ENCODE data around the gene ABLIM3.

ABLIM3 gene

DNA sequence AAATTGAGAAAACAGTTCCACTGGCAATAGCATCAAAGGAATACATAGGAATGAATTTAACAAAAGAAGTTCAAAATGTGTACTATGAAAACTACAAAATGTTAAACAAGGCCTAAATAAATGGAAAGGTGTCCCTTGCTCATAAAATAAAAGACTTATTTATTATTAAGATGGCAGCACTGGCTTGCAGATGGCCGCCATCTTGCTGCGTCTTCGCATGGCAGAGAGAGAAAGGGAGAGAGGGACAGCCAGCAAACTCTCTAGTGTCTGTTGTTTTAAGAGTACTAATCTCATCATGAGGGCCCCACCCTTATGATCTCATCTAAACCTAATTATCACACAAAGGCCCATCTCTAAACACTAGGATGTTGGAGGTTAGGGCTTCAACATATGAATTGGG is 47.1 kb downstream of the ABLIM3 start:
- no peak for DNase-seq (ENCODE audit: low spot score)

DNA sequence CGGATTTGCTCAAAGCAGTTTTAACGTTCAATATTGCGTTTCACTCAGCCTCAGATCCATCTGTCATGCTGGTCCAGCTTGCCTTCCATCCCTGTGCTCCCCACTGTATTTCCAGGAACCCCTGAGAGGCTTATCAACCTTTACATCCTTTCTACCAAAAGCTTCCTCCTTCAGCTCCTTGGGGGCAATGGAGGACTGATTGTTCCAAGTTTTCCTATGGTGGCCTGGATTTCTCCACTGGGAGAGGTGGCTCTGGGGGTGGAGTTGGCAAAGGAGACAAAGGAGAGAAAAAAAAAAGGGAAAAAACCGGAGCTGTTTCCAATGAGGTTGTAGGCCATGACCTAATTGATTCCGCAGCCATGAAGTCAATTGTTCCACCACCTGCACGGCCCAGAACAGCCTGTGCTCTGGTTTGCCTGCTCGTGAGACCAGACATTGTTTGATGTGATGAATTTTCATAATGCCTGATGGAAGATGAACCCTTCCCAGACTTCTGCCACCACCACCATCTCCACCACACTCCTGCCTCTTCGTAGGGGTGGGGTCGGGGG is 54.1 kb downstream of the ABLIM3 start:
- no peak for DNase-seq (ENCODE audit: low spot score)

DNA sequence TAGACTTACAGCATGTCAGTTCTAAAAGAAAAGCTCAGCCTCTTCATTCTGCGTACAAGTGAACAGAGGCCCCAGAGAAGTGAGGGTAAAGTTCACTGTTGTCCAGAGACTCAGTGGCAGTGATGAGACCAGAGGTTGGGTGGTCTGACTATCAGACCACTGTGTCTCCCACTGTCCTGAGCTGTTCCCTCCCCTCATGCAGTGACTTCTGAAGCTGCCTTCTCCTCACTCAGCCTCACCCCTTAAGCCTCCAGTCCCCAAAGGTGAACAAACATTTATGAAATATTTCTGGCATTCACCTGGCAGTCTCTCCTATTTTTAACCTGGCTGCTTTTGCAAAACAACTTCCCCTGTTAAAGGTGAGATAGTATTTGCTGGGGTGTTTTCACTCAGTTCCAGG is 54.7 kb downstream of the ABLIM3 start:
- DNase-seq (ENCODE audit: low spot score) = no peak

DNA sequence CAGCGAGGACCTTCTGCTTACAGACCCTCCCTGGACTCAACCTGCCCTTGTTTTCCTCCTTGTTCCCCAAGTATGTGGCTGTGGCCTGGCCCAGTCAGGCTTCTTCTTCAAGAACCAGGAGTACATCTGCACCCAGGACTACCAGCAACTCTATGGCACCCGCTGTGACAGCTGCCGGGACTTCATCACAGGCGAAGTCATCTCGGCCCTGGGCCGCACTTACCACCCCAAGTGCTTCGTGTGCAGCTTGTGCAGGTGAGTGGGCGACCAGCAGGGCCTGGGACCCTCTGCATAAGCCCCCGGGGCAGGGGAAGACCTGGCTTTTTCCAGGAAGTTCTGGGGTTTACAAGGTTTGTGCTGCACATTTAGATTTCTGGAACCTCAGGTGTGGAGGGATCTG is 56.9 kb downstream of the ABLIM3 start:
- no peak for DNase-seq (ENCODE audit: low spot score)

DNA sequence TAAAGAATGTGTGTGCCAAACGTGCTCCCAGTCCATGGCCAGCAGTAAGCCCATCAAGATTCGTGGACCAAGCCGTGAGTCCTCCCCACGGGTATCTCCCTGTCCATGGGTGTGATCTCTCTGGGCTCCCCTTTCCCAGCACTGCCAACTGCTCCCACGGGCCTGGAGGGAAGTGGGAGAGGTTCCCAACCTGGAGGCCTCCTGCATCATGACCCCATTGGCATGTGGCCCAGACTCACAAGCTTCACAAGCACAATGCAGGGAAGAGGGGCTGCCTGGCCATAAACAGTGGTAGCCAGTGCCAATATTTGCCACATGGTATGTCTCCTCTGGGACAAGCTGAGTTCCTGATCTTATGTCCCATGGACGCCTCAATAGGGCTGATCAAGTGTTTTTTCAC is 59.1 kb downstream of the ABLIM3 start:
- no peak for DNase-seq (ENCODE audit: low spot score)

DNA sequence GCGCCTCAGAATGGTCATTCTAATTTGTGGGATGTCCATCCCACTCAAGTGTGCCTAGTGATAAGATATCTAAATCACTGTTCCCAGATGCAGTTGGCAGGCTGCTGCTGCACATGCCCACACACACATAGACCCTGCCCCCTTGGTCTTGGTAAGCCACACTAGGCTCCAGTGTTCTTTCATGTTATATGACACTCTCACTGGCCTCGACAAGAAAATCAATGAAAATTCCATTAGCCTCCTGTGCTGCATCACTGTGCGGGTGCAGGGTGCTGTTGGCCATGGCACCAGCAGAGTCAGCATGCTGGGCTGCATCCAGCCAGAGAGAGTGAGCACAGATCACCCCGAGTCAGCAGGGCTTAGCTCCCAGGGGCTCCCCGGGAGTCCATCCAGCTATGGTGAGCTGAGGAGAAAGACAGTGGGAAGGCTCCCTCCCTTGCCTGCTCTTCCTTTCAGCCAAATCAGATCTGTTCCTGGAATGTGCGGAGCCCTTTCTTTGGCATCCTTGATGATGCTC is 59.9 kb downstream of the ABLIM3 start:
- no peak for DNase-seq (ENCODE audit: low spot score)

DNA sequence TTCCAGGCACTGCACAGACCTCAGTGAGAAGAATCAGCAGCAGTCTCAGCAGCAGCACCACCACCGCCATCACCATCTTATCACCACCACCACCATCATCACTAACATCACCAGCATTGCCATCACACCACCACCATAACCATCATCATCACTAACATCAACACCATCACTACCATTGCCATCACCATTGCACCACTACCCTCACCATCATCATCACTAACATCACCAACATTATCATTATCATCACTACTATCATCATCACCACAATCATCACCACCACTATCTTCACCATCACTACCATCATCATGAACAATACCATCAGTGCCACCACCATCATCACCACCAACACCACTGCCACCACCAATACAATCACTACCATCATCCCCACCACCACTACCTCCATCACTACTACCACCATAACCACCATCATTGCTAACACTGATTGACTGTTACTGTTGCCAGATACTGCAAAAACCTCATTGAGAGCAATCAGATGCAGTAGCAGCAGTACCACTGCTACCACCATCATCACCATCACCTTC is 61.7 kb downstream of the ABLIM3 start:
- DNase-seq (ENCODE audit: low spot score) = no peak

DNA sequence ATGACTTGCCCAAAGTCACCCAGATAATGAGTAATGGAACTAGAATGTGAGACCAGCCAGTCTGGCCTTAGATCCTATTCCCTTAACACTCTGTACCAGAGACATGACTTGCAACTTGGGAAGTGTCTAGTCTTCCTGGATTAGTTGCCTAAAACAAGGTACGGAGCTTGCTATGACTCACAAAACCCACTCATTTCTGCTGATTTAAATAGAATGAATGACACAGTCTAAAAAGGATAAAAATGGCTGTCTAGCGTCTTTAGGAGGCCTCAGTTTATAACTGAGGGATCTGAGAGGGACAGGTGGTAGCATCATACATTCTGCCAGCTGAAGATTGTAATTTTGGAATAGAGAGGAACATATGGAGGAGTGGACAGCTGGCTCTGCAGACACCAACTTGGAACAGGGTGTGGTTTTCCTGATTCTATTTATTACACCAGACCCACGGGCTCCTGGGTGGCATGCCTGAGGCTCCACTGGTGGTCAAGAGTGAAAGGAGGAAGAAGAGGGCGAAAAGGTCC is 62.7 kb downstream of the ABLIM3 start:
- DNase-seq (ENCODE audit: low spot score) = no peak

DNA sequence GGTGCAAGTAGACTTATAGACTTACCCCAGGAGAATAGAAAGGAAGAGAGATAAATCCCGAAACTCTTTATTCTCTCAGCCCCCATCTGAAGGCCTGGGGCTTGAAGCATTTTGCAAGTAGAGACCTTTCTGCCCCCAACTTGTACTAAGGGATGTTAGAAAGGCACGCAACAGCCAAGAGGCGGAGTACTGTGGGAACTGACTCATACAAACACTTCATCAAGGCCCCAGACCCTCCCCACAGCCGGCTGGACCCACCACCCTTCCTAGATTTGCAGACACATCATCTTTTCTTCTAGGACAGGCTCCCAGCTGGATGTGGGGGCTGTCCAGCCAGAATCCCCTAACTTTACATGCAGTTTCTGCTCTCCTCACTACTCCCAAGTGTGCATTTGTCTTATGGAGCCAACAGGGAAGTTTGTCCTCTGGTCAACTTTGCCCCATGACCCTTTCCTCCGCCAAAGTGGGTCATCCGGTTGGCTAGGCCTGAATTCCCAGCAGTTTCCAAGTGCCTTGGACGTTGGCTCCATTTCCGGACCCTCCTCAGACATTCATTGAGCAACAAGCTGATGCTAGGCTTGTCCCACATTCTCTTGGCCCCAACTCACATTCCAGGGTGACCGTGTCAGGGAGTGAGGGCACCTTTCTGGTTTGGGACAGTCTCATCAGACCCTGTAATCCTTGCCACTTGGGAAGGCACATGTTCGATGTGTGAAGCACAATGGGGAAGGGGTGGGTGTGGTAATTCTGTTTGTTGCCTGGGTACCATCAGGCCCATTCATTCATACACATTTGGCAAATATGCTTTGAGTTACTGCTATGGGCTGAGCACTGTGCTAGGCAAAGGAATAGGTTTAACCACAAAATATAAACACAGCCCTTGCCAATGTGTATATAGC is 64.6 kb downstream of the ABLIM3 start:
- DNase-seq (ENCODE audit: low spot score) = no peak

DNA sequence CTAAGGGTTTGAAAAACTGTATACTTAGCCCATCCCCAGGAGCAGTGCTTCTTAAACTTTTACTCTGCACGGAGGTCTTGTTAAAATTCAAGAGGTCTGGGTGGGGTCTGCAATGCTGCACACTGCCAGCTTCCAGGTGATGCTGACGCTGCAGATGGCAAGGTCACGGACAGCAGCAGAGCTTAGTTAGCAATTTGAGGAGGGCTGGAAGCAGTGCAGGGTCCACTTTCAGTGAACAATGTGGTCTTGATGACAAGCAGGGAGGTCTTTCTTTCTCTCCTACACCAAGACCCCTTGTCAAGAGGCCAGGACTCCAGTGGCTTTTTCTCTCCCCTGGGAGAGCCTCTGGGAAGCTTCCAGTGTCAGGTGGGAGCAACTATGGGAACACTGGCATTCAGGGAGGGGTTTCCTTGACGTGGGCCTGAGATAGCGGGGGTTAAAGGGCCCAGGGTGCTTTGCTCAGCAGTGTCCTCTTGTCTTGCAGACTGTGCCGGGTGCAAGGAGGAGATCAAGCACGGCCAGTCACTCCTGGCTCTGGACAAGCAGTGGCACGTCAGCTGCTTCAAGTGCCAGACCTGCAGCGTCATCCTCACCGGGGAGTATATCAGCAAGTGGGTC is 65.3 kb downstream of the ABLIM3 start:
- DNase-seq (ENCODE audit: low spot score) = no peak

DNA sequence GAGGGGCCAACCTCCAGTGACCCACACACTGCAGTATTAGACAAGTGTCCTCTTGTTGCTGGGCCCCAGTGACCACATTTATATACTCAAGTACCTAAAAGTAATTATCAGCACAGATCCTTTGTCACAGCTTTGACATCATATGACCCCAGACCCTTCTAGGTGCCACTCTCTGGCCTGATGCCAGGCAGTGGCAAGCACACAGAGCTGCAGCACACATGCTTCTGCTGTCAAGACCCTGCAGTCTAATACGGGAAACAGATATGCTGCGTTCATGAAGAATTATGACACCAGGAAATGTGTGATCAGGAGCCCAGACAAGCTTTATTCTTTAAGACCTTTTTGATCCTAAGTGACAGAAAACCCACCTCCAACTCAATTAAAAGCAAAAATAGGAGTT is 66.5 kb downstream of the ABLIM3 start:
- DNase-seq (ENCODE audit: low spot score) = no peak

DNA sequence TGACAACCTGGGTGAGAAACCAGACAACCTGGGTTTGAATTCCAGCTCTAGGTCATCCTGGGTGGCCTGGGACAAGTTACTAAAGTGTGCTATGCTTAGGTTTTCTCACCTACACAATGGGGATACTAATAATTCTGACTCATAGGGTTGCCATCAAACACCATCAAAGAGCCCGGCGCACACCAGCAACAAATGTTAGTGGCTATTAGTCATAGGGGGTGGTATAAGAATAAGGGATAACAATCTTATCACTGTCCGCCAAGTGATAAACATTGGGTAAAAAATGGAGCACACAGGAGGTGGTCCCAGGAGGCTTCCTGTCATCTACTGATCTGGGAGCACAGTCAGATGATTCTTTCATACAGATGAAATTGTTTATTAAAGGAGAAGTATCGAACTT is 68.9 kb downstream of the ABLIM3 start:
- peak; percentile 86 for DNase-seq (ENCODE audit: low spot score)

DNA sequence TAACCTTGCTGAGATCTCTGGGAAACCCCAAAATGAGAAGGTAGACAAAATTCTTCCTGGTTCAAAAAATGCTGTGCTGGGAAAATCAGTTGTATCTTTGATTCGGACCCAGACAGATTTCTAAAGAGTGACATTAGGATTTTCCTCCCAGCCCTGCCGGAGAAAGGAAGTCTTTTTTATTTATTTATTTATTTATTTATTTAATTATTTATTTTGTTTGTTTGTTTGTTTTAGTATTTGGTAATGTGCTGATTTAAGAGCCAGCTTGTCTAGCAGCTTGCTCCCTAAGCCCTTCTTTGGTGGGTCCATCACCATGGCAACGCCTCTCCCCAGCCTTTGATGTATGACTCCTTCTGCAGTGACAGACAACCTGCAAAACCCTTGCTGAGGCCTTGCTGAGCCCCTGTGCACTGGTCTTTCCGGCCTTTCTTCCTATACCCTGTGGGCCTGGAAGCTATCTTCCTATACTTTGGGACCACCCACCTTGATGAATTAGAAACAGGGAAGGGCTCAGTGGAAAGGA is 69.7 kb downstream of the ABLIM3 start:
- DNase-seq (ENCODE audit: low spot score) = no peak

DNA sequence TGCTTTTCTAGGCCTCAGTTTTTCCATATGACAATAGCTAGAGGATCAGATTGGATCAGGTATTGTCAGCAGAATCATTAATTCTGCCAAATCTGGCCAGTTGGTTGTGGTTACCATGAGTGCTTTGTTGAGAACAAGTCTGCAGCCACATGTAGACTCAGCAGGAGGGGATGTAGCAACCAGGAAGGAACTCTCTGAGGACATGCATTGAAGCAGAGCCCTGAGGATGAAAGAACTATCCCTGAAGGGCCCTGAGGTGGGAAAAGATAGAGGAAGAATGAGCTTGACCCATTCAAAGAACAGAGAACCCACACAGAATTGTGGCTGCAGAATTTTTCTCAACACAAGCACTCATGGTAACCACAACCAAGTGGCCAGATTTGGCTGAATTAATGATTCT is 70.3 kb downstream of the ABLIM3 start:
- no peak for DNase-seq (ENCODE audit: low spot score)

DNA sequence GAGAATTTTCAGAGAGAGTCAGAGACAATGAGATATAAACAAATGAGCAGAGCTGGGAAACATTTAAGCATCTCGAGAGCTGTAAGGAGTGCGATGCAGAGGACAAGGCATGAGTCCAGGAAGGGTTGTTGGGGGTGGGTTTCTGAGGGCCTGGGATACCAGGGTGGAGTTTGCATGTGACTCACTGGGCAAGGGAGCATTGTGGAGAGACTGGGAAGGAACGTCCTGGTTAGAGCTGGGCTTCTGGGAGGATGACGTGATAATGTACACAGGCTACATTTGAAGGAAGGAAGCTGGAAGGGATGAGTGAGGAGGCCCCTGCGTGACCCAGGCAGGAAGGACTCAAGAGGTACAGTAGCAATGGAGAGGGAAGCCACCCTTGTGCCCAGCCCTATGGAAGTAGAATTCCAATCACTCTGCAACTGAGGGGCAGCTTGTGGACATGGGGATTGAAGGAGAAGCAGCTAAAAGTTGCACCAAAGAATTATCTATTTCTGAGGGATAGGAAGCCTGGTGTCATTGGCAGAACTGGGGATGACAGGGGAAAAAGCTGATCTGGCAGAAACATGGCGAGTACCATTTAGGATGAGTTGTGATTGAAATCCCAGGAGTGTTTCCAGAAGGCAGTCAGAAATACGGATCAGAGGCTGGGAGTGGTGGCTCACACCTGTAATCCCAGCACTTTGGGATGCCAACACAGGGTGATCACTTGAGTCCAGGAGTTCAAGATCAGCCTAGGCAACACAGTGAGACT is 71.1 kb downstream of the ABLIM3 start:
- DNase-seq (ENCODE audit: low spot score) = no peak

DNA sequence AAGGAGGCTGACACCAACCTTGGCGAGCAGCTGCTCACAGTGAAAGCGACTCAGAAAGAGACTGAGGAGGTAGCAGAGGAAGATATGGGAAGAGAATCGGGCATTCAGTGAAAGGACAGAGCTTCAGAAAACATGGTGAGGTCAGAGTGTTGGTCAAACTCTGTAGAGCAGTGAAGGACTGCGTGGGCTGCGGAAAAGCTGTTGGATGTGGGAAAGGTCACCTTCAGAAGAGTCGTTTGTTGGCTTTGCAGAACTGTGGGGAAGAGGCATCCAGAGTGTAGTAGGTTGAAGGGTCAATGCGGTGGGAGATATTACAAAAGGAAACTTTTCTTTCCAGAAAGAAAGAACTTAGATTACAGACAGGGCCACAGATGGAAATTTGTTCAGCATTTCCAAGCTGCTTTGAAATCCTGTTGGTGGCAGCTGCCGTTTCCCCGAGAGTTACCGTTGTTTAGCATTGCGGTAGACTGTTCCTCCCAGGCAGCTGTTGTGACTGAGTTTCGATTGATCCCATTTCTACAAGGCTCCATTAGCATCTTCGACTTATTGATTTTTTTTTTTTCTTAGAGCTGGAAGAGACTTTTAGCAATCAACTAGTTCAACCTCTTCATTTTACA is 72.1 kb downstream of the ABLIM3 start:
- no peak for DNase-seq (ENCODE audit: low spot score)

DNA sequence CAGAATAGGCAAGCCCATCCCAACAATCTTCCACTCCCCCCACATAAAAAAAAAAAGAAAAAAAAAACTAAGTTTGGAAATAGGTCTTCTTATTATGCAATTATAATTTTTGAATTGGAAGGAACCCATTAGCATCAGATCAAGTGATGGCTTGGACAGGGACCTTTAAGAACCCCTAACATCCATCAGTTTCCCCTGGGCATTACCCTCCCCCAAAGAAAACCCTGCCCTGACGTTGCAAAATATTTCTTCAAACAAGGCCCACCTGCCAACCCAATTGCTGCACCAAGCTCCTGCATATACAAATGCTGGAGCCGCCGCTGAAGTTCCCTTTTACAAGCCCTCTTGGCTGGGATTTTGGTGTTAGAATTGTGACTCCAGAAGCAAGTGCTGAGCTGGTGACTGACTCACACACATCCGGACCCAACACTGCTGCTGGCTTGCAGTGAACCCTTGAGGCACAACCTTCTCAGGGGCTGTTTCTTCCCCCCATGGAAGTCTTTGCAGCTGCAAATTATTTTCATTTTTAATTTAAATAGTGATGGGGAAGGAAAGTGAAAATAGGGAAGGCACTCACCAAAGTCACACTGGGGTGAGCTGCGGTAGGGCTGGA is 74.3 kb downstream of the ABLIM3 start:
- DNase-seq (ENCODE audit: low spot score) = no peak

DNA sequence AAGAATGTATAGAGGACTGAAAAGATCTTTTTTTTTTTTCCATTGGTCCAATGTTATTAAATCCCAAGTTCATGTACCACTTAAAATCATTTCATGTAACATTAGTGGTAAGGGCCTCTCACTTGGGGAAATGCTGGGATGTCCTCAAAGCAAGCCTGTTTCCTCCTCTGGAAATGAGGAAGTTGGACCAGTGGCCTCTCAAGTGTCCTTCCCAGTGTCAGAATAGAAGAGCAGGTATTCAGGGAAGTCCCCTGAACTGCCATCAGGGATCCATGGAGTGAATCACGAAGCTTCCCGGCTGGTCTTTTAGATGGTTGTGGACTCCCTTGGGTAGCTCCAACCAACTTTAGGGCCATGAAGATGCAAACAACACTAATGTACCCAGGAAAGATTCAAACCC is 75.2 kb downstream of the ABLIM3 start:
- no peak for DNase-seq (ENCODE audit: low spot score)

DNA sequence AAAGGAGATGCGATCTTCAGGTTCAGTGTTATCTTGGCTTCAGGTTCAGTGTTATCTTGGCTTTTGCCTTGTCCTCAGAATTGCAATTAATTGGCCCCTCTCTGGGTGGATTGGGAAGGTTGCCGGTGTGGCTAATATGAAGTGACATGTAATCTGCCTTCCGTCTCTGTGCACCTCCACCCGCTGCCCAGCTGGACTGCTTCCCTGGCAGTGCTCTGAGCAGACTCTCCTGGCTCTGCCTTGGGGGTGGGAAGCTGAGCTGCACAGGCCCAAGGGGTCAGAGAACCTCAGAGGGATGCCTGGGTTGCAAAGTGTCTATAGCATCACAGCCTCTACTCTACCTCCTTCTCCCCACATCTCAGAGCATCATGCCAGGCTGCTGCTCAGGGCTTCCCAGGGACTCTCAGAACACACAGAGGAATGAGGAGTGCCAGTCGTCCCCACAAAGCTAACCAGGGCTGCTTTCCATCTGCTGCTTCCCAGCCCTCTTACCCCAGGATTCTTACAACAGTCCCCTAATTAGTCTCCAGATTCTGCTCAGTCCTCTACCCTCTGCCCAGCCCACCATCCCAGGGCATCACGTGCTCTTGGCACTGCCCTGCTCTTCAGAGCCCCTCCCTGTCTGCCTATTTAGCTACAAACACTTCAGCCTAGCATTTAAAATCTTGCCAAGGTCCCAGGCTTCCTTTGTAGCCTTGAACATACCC is 76.0 kb downstream of the ABLIM3 start:
- DNase-seq (ENCODE audit: low spot score) = no peak

DNA sequence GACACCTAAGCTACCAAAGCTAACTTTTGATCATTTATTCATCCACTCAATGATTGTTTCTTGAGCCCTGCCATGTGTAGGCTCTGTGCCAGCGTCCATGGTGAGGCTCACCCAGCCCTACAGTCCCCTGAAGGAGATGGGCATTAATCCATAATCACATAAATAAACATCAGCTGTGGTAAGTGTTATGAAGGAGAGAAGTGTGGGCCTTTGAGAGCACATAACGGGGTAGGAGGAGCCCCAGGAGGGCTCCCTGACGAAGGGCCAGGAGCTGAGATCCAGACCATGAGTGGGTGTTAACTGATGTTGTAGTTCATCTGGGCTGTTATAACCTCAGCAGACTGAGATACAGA is 76.5 kb downstream of the ABLIM3 start:
- no peak for DNase-seq (ENCODE audit: low spot score)
